GM12864 (cell line): ENCODE results near the gene NSUN6.

Source experiments
- DNase-seq: peaks from one replicate; pipeline ENCODE4 v3.0.0-alpha.2; 2011; ENCODE audit warnings: low read depth
- H3K4me3 ChIP-seq: 2 replicates; pipeline ENCODE4 v1.5.1; 2011; ENCODE audit warnings: mild to moderate bottlenecking, low read depth, low read length, control low read depth
- TF ChIP-seq, protein P1 (sequence below): IDR thresholded peaks from 2 replicates; pipeline ENCODE4 v1.5.1; 2011; ENCODE audit warnings: low read depth, mild to moderate bottlenecking, moderate library complexity, low read length, control low read depth, inconsistent platforms; ENCODE audit errors: missing control alignments

The NSUN6 gene

DNA sequence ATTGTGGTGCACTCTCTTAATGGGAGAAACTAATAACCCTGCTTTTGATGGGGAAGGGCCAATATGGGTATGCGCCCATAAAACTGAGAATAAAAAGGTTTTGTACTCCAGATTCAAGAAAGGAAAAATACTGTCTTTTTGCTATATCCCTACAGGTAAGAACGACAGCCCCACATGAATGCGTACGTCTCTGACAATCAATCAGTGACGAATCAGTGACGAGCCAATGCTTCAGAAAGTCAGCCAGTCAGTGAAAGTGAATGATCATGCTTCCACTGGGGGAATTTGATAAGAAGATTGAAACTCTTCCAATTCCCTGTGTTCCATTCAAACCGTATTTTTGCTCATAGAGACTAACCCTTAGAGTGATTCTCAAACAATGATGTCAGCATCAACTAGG lies 34.2 kb upstream of the NSUN6 start:
- TF ChIP-seq, protein P1, sequence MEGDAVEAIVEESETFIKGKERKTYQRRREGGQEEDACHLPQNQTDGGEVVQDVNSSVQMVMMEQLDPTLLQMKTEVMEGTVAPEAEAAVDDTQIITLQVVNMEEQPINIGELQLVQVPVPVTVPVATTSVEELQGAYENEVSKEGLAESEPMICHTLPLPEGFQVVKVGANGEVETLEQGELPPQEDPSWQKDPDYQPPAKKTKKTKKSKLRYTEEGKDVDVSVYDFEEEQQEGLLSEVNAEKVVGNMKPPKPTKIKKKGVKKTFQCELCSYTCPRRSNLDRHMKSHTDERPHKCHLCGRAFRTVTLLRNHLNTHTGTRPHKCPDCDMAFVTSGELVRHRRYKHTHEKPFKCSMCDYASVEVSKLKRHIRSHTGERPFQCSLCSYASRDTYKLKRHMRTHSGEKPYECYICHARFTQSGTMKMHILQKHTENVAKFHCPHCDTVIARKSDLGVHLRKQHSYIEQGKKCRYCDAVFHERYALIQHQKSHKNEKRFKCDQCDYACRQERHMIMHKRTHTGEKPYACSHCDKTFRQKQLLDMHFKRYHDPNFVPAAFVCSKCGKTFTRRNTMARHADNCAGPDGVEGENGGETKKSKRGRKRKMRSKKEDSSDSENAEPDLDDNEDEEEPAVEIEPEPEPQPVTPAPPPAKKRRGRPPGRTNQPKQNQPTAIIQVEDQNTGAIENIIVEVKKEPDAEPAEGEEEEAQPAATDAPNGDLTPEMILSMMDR = no peak
- no peak overlapping the region for H3K4me3 ChIP-seq
- DNase-seq = no peak

DNA sequence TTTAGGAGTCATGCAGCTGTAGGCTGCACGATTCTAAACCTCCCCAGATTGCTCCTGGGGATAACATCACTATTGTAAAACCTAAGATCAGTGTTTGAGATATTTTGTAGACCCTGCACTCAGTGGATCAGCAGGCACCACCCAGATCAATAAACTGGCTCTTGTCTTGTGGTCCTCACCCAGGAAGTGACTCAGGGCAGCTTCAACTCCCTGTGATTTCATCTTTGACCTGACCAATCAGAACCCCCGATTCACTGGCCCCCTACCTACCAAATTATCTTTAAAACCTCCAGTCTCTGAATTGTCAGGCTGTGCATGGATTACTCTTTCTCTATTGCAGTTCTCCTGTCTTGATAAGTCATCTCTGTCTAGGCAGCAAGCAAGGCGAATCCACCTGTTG lies 33.6 kb upstream of the NSUN6 start:
- TF ChIP-seq, protein P1 = no peak
- H3K4me3 ChIP-seq = no peak overlapping the region
- DNase-seq = no peak

DNA sequence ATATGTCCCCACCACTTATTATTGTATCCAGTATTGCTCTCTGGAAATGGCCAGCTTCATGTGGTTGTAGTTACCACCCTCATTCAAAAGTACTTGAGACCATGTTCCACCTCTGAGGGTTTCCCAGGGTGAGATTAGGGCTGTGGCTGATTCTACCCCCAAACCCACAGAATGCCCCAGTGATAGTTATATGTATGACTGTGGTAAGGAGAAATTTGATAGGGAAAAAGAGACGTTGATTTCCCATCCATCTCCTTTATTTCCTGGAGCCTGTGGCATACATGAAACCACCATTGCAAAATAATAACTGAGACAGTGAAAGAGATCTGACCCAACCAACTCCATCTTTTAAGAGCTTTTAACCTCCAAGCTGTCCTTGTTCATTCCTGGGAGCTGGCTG lies 33.0 kb upstream of the NSUN6 start:
- H3K4me3 ChIP-seq = no peak overlapping the region
- TF ChIP-seq, protein P1 = no peak
- DNase-seq = no peak

DNA sequence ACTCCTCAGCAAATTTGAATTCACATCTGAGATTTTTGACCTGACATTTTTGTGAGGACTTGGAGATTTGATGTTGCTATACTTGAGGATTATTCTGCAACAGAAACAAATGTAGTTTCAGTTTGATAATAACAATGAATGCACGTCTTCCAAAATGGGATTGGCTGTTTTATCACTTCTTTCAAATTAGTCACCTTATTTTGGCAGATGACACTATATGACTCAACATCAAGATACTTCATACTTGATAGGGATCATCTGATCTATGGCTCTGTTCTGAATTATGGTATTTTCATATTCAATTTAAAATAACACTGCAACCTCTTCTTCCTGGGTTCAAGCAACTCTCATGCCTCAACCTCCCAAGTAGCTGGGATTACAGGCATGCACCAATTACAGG lies 32.0 kb upstream of the NSUN6 start:
- no peak overlapping the region for H3K4me3 ChIP-seq
- TF ChIP-seq, protein P1 = no peak

DNA sequence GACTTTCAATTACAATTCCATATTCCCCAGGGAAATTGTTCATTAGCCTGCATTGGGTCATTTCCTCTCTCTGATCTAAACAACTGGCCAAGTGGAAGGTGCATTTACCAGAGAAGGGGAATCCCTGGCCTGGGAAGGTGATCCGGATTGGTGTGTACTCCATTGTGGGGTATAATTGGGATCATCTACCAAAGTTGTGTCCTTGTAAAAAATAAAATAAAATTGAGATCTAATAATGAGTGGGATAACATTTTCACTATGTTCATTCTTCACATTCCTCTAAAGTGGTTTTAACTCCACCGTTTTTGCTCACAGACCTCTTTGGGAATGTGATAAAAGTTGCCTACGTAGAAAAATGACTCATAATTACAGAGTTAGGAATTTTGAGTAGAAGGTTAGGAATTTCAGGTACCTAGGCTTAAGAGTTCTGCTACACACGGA lies 30.6 kb upstream of the NSUN6 start:
- no peak for DNase-seq
- TF ChIP-seq, protein P1 = no peak
- H3K4me3 ChIP-seq = no peak overlapping the region

More for the DNA sequence above, 32.0 kb upstream of the NSUN6 start:
- DNase-seq = no peak

DNA sequence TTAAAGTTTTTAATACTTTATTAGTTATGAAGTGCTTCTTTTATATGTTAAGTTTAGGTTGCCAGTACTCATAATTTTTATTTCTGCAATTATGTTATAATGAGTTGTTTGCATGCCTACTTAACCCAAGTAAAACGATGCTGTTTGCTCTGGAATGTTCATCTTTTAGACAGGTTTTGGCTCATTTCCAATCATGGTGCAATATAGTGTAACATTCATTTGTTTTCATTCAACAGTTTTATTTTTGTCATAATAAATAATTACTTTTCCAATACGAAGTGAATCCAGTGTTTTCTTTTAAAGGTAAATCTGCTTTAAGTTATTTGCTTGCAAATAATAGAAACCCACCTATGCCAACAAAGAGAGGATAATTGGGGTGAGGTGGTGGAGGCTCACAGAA lies 30.0 kb upstream of the NSUN6 start:
- TF ChIP-seq, protein P1 = no peak
- no peak for DNase-seq
- no peak overlapping the region for H3K4me3 ChIP-seq

DNA sequence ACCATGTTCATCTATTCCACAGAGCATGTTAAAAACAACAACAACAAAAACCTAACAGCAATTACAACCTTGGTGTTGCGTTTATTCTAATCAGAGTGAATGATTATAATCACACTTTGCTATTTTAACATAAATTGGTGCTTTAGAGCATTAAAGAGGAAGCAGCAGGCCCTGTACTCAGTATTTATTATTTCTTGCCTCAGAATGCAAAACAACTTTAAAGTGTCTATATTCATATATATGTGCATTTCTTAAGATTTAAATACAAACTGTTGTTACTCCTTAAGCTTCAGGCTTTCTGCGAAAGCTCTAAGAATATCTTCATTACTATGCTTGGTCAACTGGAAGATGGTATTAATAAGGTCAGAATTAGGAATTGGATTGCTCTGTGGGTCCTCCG lies 29.4 kb upstream of the NSUN6 start:
- no peak for DNase-seq
- H3K4me3 ChIP-seq = no peak overlapping the region
- TF ChIP-seq, protein P1 = no peak
